Bronchial epithelial cell (primary cell): Measurements from ENCODE around the gene NFASC. TPM values are rescaled to one million over a fixed set of nuclear protein-coding genes. Genes with fewer than 3 reads are reported as not detected.

ENCODE experiments used
- DNase-seq: peaks from one replicate; pipeline ENCODE4 v3.0.0-alpha.2; 2010; ENCODE audit warnings: low read depth
- FAIRE-seq: peaks from 2 replicates; lab custom pipeline; 2011; peaks lifted over from hg19 to GRCh38; lab: Jason Lieb, UNC
- H3K27me3 ChIP-seq: 2 replicates; pipeline ENCODE4 v1.5.1; 2011; ENCODE audit warnings: low read length; ENCODE audit not compliant: control insufficient read depth, insufficient read depth
- H3K36me3 ChIP-seq: 2 replicates; pipeline ENCODE4 v1.5.1; 2011; ENCODE audit warnings: low read length; ENCODE audit not compliant: control insufficient read depth, insufficient read depth
- H3K4me3 ChIP-seq: 2 replicates; pipeline ENCODE4 v1.5.1; 2011; ENCODE audit warnings: mild to moderate bottlenecking, low read depth, low read length, control low read depth
- total RNA-seq: library from RNA; depleted of rRNA; stranded (reverse); fragments of >200 nt; gene quantifications from 2 replicates; pipeline ENCODE4 v1.2.1, GENCODE V29; 2014
- TF ChIP-seq, protein P1 (sequence below): IDR thresholded peaks from 2 replicates; pipeline ENCODE4 v1.5.1; 2011; ENCODE audit warnings: mild to moderate bottlenecking, moderate library complexity, low read length, control low read depth, inconsistent platforms; ENCODE audit not compliant: insufficient read depth, severe bottlenecking

The NFASC gene
- total RNA-seq, 1 donor from 2014 or later, result 0.53 TPM

DNA sequence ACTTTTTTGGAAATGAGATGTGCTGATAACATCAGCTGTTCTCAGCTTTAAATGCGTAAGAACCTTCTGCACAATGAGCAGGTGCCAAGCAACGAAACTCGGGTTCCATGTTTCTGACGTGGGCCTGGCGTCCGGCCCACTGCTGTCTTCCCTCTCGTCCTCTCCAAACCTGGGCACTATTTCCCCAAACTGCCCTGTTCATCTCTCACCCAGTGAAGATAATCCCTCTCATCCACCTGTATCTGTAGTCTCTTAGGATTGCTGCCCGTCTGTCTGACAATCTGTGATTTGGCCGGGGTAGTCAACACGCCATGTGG lies 122.3 kb downstream of the NFASC start:
- no peak overlapping the region for H3K4me3 ChIP-seq
- peaks cover 9% of the 10 kb centered on the region for H3K27me3 ChIP-seq
- TF ChIP-seq, protein P1, sequence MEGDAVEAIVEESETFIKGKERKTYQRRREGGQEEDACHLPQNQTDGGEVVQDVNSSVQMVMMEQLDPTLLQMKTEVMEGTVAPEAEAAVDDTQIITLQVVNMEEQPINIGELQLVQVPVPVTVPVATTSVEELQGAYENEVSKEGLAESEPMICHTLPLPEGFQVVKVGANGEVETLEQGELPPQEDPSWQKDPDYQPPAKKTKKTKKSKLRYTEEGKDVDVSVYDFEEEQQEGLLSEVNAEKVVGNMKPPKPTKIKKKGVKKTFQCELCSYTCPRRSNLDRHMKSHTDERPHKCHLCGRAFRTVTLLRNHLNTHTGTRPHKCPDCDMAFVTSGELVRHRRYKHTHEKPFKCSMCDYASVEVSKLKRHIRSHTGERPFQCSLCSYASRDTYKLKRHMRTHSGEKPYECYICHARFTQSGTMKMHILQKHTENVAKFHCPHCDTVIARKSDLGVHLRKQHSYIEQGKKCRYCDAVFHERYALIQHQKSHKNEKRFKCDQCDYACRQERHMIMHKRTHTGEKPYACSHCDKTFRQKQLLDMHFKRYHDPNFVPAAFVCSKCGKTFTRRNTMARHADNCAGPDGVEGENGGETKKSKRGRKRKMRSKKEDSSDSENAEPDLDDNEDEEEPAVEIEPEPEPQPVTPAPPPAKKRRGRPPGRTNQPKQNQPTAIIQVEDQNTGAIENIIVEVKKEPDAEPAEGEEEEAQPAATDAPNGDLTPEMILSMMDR, result no peak
- H3K36me3 ChIP-seq, result no peaks in the 10 kb centered on the region
- no peak for DNase-seq
- no peak for FAIRE-seq

DNA sequence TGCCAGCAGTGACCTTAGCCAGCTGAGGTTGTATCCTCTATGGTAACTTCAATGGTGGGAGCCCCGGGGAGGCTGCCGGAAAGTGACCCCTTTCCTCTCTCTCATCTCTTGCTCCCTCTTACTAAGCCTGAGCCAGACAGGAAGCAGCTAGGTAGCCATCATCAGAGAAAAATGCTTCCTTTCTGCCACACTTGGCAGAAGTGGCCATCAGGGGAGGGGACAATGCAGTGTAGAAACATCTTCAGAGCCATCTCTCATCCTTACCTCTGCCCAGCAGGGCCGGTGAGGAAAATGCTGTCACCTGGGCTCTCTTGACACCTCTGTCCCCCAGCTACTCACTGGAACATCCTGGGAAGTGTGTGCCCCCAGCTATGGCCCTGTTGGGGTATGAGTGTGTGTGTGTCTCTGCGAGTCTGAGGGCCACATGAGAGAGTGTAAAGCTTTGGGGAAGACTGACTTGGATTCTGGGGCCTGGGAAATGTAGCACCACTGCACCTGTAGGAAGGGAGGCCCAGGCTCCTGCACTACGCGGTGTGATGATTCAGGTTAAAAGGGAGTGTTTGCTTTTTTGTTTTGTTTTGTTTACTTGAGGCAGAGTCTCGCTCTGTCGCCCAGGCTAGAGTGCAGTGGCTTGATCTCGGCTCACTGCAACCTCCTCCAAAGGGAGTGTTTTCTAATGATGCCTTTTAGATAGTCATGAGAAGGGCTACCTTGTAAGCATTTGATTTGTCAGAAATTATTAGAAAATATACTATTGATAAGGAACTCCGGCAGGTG lies 123.6 kb downstream of the NFASC start:
- Histone ChIP-seq H3K27me3 (peaks cover 11% of the 10 kb centered on the region), H3K36me3 (no peaks in the 10 kb centered on the region), H3K4me3 (no peak overlapping the region)
- no peak for FAIRE-seq
- DNase-seq, result no peak
- TF ChIP-seq, protein P1, result no peak

DNA sequence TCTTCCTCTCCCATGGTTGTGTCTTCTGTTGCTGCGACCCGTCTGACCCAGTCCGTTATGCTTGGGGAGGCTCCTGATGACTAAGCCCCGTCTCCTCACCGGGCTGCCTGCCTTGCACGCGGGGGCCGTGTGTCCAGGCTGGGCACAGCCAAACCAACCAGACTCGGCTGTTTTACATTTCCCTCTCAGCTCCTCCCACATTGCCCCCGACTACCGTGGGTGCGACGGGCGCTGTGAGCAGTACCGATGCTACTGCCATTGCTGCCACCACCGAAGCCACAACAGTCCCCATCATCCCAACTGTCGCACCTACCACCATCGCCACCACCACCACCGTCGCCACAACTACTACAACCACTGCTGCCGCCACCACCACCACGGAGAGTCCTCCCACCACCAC lies 126.3 kb downstream of the NFASC start:
- TF ChIP-seq, protein P1, result no peak
- Histone ChIP-seq H3K4me3 (no peak overlapping the region), H3K27me3 (peaks cover 4% of the 10 kb centered on the region), H3K36me3 (no peaks in the 10 kb centered on the region)
- FAIRE-seq (no peak), DNase-seq (no peak)

DNA sequence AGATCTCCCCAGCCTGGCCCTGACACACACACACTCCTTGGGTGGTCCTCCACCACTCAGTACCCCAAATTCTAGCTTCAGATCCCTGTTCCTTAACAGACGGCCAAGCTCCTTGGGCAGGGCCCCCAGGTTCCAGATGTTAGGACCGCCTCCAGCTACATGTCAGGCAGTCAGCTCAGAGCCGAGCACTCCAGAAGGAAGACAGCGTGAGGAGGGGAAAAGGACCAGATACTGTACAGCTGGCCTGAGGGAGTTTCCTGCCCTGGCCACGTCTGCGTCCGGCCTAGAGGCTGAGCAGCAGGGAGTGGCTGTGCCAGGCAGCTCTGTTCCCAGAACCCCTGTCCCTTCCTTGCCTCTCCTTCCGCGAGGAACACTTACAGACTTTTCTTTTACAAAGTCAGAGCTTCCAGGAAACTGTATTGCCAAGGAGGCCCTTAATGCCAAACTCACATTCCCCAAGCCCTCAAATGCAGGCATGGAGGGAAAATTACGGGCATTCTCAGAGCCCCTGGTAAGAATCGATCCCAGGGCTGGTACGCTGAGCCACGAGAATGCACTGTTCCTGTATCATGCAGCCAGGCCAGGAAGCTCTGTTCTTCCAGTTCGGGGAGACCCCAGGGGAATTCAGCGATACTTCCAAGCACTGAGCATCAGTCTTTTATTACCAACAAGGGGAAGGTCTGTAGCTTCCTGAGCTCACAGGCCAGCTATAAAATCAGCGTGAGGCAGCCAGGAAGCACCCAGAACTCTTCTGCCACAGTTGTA lies 127.1 kb downstream of the NFASC start:
- Histone ChIP-seq H3K27me3 (peaks cover 4% of the 10 kb centered on the region), H3K4me3 (no peak overlapping the region), H3K36me3 (no peaks in the 10 kb centered on the region)
- TF ChIP-seq, protein P1, result no peak
- DNase-seq (no peak), FAIRE-seq (no peak)

DNA sequence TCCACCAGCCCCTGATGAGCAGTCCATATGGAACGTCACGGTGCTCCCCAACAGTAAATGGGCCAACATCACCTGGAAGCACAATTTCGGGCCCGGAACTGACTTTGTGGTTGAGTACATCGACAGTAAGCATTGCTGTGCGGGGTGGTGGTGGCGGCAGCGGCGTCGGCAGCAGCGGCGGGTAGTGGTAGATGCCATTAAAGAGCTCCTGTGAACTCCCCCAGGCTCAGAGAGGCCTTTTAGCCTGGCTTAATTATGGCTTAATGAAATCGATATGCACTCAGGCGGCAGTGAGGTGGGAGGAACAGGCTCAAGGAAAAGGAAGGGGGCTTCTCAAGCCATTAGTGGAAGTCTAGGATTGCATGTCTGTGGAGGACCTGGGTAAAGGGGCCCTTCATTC lies 130.5 kb downstream of the NFASC start:
- Histone ChIP-seq H3K27me3 (peaks cover 4% of the 10 kb centered on the region), H3K36me3 (no peaks in the 10 kb centered on the region), H3K4me3 (no peak overlapping the region)
- DNase-seq, result no peak
- FAIRE-seq, result no peak
- TF ChIP-seq, protein P1, result no peak
